ENCODE results near the gene TMEM79. TPM values are rescaled to one million over a fixed set of nuclear protein-coding genes. Genes with fewer than 3 reads are reported as not detected.

Gene TMEM79
- total RNA-seq, 2 donors from 2014 or later = 11.0 to 24.4 TPM

GRCh38 chr1:156283521-156283920, 604 bp upstream of the TMEM79 start:
- peaks cover 21 to 36% of the 10 kb centered on the region in 2 donors for H3K36me3 Mint-ChIP-seq
- no peaks in the 10 kb centered on the region for H3K9me3 Mint-ChIP-seq
- ATAC-seq (no peak), DNase-seq (ENCODE audit: low spot score in 2 of 2) (no peak)
- H3K27ac Mint-ChIP-seq = peak overlapping the region; percentile 97 to 98

- Mint-ChIP-seq H3K27ac (no peak overlapping the region), H3K36me3 (peaks cover 21 to 34% of the 10 kb centered on the region in 2 donors)
- DNase-seq (ENCODE audit: low spot score in 2 of 2) = no peak
Measured at GRCh38 chr1:156284757-156285156, 632 bp downstream of the TMEM79 start.

GRCh38 chr1:156285437-156285836, 1.3 kb downstream of the TMEM79 start:
- no peak for ATAC-seq
- Mint-ChIP-seq H3K9me3 (no peaks in the 10 kb centered on the region), H3K36me3 (peaks cover 21 to 30% of the 10 kb centered on the region in 2 donors)

More at GRCh38 chr1:156284757-156285156, 632 bp downstream of the TMEM79 start:
- no peak for ATAC-seq
- H3K9me3 Mint-ChIP-seq = no peaks in the 10 kb centered on the region

GRCh38 chr1:156286061-156286460, 1.9 kb downstream of the TMEM79 start:
- DNase-seq (ENCODE audit: low spot score in 2 of 2) (no peak), ATAC-seq (no peak)
- peak overlapping the region in 1 of 2 donors; percentile 36 for H3K27ac Mint-ChIP-seq
- H3K36me3 Mint-ChIP-seq = peaks cover 21 to 28% of the 10 kb centered on the region in 2 donors
- H3K9me3 Mint-ChIP-seq = no peaks in the 10 kb centered on the region

More at GRCh38 chr1:156285437-156285836, 1.3 kb downstream of the TMEM79 start:
- H3K27ac Mint-ChIP-seq = no peak overlapping the region
- DNase-seq (ENCODE audit: low spot score in 2 of 2) = no peak

- H3K36me3 Mint-ChIP-seq = no peaks in the 10 kb centered on the region
- peak overlapping the region in 1 of 2 donors; percentile 44 for H3K27ac Mint-ChIP-seq
- no peaks in the 10 kb centered on the region for H3K9me3 Mint-ChIP-seq
- no peak for ATAC-seq
- DNase-seq (ENCODE audit: low spot score in 2 of 2) = no peak
Measured at GRCh38 chr1:156289857-156290256, 5.7 kb downstream of the TMEM79 start.

- Mint-ChIP-seq H3K36me3 (no peaks in the 10 kb centered on the region), H3K27ac (peak overlapping the region; percentile 74 to 90), H3K9me3 (no peaks in the 10 kb centered on the region)
- ATAC-seq (peak; percentile 39 to 62), DNase-seq (ENCODE audit: low spot score in 2 of 2) (peak in 1 of 2 donors; percentile 28)
Measured at GRCh38 chr1:156291226-156292061, 7.3 kb downstream of the TMEM79 start.

GRCh38 chr1:156293098-156293434, 8.9 kb downstream of the TMEM79 start:
- no peak for ATAC-seq
- H3K27ac Mint-ChIP-seq = no peak overlapping the region

GRCh38 chr1:156293895-156294294, 9.8 kb downstream of the TMEM79 start:
- Mint-ChIP-seq H3K36me3 (no peaks in the 10 kb centered on the region), H3K27ac (no peak overlapping the region), H3K9me3 (no peaks in the 10 kb centered on the region)
- ATAC-seq (no peak), DNase-seq (ENCODE audit: low spot score in 2 of 2) (no peak)

More at GRCh38 chr1:156293098-156293434, 8.9 kb downstream of the TMEM79 start:
- Mint-ChIP-seq H3K36me3 (no peaks in the 10 kb centered on the region), H3K9me3 (no peaks in the 10 kb centered on the region)
- no peak for DNase-seq (ENCODE audit: low spot score in 2 of 2)

GRCh38 chr1:156295391-156295947, 11.3 kb downstream of the TMEM79 start, which contains the start of gene GLMP:
TSS of gene GLMP (minus strand) at chr1:156295679. CDS start at chr1:156295645, 34 bp downstream.
- Mint-ChIP-seq H3K9me3 (no peaks in the 10 kb centered on the region), H3K36me3 (no peaks in the 10 kb centered on the region), H3K27ac (peak within 1 kb of the TSS; percentile 73 to 85)
- DNase-seq (ENCODE audit: low spot score in 2 of 2) (peak in 1 of 2 donors; percentile 53), ATAC-seq (peak; percentile 83 to 90)

- Mint-ChIP-seq H3K9me3 (no peaks in the 10 kb centered on the region), H3K36me3 (no peaks in the 10 kb centered on the region), H3K27ac (no peak within 1 kb of the TSS)
- ATAC-seq (no peak), DNase-seq (ENCODE audit: low spot score in 2 of 2) (no peak)
Measured at GRCh38 chr1:156298852-156299357, 14.8 kb downstream of the TMEM79 start, which contains the start of gene VHLL. TSS of gene VHLL (minus strand) at chr1:156299307. CDS start at chr1:156299189, 118 bp downstream.

GRCh38 chr1:156303241-156303640, 19.1 kb downstream of the TMEM79 start:
- ATAC-seq = no peak
- Mint-ChIP-seq H3K36me3 (peaks cover 5 to 6% of the 10 kb centered on the region in 2 donors), H3K9me3 (no peaks in the 10 kb centered on the region), H3K27ac (peak overlapping the region in 1 of 2 donors; percentile 36)
- no peak for DNase-seq (ENCODE audit: low spot score in 2 of 2)

- peaks cover 13 to 14% of the 10 kb centered on the region in 2 donors for H3K36me3 Mint-ChIP-seq
- no peak overlapping the region for H3K27ac Mint-ChIP-seq
- ATAC-seq (no peak), DNase-seq (ENCODE audit: low spot score in 2 of 2) (no peak)
- no peaks in the 10 kb centered on the region for H3K9me3 Mint-ChIP-seq
Measured at GRCh38 chr1:156305215-156305614, 21.1 kb downstream of the TMEM79 start.

- Mint-ChIP-seq H3K27ac (no peak overlapping the region), H3K36me3 (peaks cover 14 to 28% of the 10 kb centered on the region in 2 donors), H3K9me3 (no peaks in the 10 kb centered on the region)
- DNase-seq (ENCODE audit: low spot score in 2 of 2) (no peak), ATAC-seq (no peak)
Measured at GRCh38 chr1:156308078-156308477, 24.0 kb downstream of the TMEM79 start.

- Mint-ChIP-seq H3K9me3 (no peaks in the 10 kb centered on the region), H3K36me3 (peaks cover 14 to 30% of the 10 kb centered on the region in 2 donors), H3K27ac (no peak overlapping the region)
- DNase-seq (ENCODE audit: low spot score in 2 of 2) (no peak), ATAC-seq (no peak)
Measured at GRCh38 chr1:156310962-156311361, 26.8 kb downstream of the TMEM79 start.

- Mint-ChIP-seq H3K27ac (peak overlapping the region in 1 of 2 donors; percentile 48), H3K9me3 (no peaks in the 10 kb centered on the region), H3K36me3 (peaks cover 14 to 35% of the 10 kb centered on the region in 2 donors)
- no peak for DNase-seq (ENCODE audit: low spot score in 2 of 2)
- ATAC-seq = no peak
Measured at GRCh38 chr1:156316909-156317308, 32.8 kb downstream of the TMEM79 start.

- ATAC-seq (no peak), DNase-seq (ENCODE audit: low spot score in 2 of 2) (peak in 1 of 2 donors; percentile 12)
- Mint-ChIP-seq H3K36me3 (peaks cover 14 to 21% of the 10 kb centered on the region in 2 donors), H3K27ac (no peak overlapping the region), H3K9me3 (no peaks in the 10 kb centered on the region)
Measured at GRCh38 chr1:156319664-156320063, 35.5 kb downstream of the TMEM79 start.

GRCh38 chr1:156320560-156320959, 36.4 kb downstream of the TMEM79 start:
- ATAC-seq = no peak
- Mint-ChIP-seq H3K9me3 (no peaks in the 10 kb centered on the region), H3K27ac (no peak overlapping the region), H3K36me3 (peaks cover 14 to 21% of the 10 kb centered on the region in 2 donors)
- no peak for DNase-seq (ENCODE audit: low spot score in 2 of 2)

Measured in activated naive CD4-positive, alpha-beta T cell treated with anti-CD3 and anti-CD28 coated beads, Interleukin-2, amount 50 U/mL, for 72 hours (primary cell).